HEK293T (cell line): ENCODE data around the gene QPCT.

Experiments
- ARNT ChIP-seq: fragments of 450-650 bp; IDR thresholded peaks from 2 replicates; pipeline ENCODE4 v1.6.1; 2017; ENCODE audit warnings: mild to moderate bottlenecking
- BHLHE40 ChIP-seq: fragments of 450-650 bp; IDR thresholded peaks from 2 replicates; pipeline ENCODE4 v1.6.1; 2016; ENCODE audit warnings: mild to moderate bottlenecking, moderate library complexity, borderline replicate concordance
- CTBP1 ChIP-seq: fragments of 450-650 bp; IDR thresholded peaks from 2 replicates; pipeline ENCODE4 v1.6.1; 2016; ENCODE audit warnings: borderline replicate concordance
- SP1 ChIP-seq: fragments of 450-650 bp; IDR thresholded peaks from 2 replicates; pipeline ENCODE4 v1.6.1; 2017

- TF ChIP-seq BHLHE40 (no peak), SP1 (no peak), ARNT (no peak), CTBP1 (no peak)
Measured at GRCh38 chr2:37361994-37362698, 17.7 kb downstream of the QPCT start.
